ENCODE measurements around the gene PHF21B.
"Not testable (repeated sequence)": the region's sequence is repeated elsewhere in the genome, so short reads cannot be mapped to it uniquely, and the experiment has no call there.

DNA sequence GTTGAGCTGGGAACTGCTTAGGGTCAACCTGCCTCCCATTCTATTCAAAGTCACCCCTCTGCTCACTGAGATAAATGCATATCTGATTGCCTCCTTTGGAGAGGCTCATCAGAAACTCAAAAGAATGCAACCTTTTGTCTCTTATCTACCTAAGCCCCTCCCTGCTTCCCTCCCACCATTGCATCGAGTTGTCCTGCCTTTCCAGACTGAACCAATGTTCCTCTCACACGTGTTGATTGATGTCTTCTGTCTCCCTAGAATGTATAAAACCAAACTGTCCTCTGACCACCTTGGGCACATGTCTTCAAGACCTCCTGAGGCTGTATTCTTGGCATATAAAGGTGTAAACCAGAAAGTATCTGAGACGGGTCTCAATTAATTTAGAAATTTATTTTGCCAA is 42.9 kb upstream of the PHF21B start:
- TF ChIP-seq, protein P1, sequence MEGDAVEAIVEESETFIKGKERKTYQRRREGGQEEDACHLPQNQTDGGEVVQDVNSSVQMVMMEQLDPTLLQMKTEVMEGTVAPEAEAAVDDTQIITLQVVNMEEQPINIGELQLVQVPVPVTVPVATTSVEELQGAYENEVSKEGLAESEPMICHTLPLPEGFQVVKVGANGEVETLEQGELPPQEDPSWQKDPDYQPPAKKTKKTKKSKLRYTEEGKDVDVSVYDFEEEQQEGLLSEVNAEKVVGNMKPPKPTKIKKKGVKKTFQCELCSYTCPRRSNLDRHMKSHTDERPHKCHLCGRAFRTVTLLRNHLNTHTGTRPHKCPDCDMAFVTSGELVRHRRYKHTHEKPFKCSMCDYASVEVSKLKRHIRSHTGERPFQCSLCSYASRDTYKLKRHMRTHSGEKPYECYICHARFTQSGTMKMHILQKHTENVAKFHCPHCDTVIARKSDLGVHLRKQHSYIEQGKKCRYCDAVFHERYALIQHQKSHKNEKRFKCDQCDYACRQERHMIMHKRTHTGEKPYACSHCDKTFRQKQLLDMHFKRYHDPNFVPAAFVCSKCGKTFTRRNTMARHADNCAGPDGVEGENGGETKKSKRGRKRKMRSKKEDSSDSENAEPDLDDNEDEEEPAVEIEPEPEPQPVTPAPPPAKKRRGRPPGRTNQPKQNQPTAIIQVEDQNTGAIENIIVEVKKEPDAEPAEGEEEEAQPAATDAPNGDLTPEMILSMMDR (IDR thresholded peaks at IDR 0.05; ENCODE audit: extremely low read depth in 1 of 2, insufficient read depth in 1 of 2, low read depth in 1 of 2, low read length in 2 of 2), result not testable (repeated sequence)
- not testable (repeated sequence) for TF ChIP-seq MAX (IDR thresholded peaks at IDR 0.05; ENCODE audit: insufficient read depth, insufficient read length)
